IMR-90 (cell line): ENCODE data around the gene SEMA4B. TPM values are rescaled to one million over a fixed set of nuclear protein-coding genes. Genes with fewer than 3 reads are reported as not detected.

ENCODE experiments used
- ATAC-seq: fragments of 200-7000 bp; cut with Tn5 transposase; 2 replicates; pipeline ENCODE4 v1.9.1; 2020; ENCODE audit warnings: low read depth, mild to moderate bottlenecking, moderate library complexity
- BruUV-seq: library from RNA; stranded (reverse); fragments of 400-500 nt; replicated peaks from 2 replicates; lab custom pipeline; 2021; lab: Mats Ljungman, UMichigan
- CTCF ChIA-PET: fragments of 300-600 bp; formaldehyde crosslinking; extraction: SDS; loops from one replicate; lab custom pipeline; 2021; ENCODE audit warnings: antibody characterized with exemption; lab: Yijun Ruan, JAX
- POLR2A ChIA-PET: fragments of 300-600 bp; sonication (Branson Sonifier 250); formaldehyde crosslinking; loops from one replicate; lab custom pipeline; 2022; ENCODE audit warnings: antibody characterized with exemption; ENCODE audit not compliant: unreplicated experiment; lab: Charles Lee
- DNase-seq: peaks from one replicate; pipeline ENCODE4 v3.0.0; 2013
- H2AFZ ChIP-seq: replicated peaks from 2 replicates; pipeline ENCODE3; 2013; ENCODE audit warnings: low read length, mild to moderate bottlenecking; ENCODE audit not compliant: poor library complexity
- H2AK5ac ChIP-seq: 2 replicates; pipeline ENCODE4 v1.6.1; 2013; ENCODE audit warnings: low read depth, low read length, inconsistent platforms
- H2AK9ac ChIP-seq: replicated peaks from 2 replicates; pipeline ENCODE3; 2013; ENCODE audit warnings: mild to moderate bottlenecking, low read depth, low read length, moderate library complexity; ENCODE audit not compliant: poor library complexity
- H2BK120ac ChIP-seq: 2 replicates; pipeline ENCODE4 v1.6.1; 2013; ENCODE audit warnings: low read depth, low read length, inconsistent platforms
- H2BK15ac ChIP-seq: 3 replicates; pipeline ENCODE4 v1.6.1; 2013; ENCODE audit warnings: low read depth, low read length, inconsistent platforms
- H2BK20ac ChIP-seq: 2 replicates; pipeline ENCODE4 v1.6.1; 2013; ENCODE audit warnings: low read depth, mild to moderate bottlenecking, inconsistent platforms, low read length, moderate library complexity
- H2BK5ac ChIP-seq: 2 replicates; pipeline ENCODE4 v1.6.1; 2013; ENCODE audit warnings: mild to moderate bottlenecking, low read depth, low read length, inconsistent platforms; ENCODE audit not compliant: poor library complexity, severe bottlenecking
- H3K14ac ChIP-seq: replicated peaks from 2 replicates; pipeline ENCODE4 v1.6.1; 2013; ENCODE audit warnings: low read depth, low read length, inconsistent platforms
- H3K18ac ChIP-seq: 2 replicates; pipeline ENCODE4 v1.6.1; 2013; ENCODE audit warnings: low read depth, low read length, control low read depth
- H3K23ac ChIP-seq: 2 replicates; pipeline ENCODE4 v1.6.1; 2013; ENCODE audit warnings: low read depth, low read length, inconsistent platforms
- H3K27ac ChIP-seq: 2 replicates; pipeline ENCODE4 v1.5.1; 2013; ENCODE audit warnings: mild to moderate bottlenecking, control low read depth, low read length; ENCODE audit not compliant: insufficient read depth
- H3K27me3 ChIP-seq: 2 replicates; pipeline ENCODE4 v1.6.1; 2013; ENCODE audit warnings: low read length; ENCODE audit not compliant: control insufficient read depth, insufficient read depth
- H3K36me3 ChIP-seq: 2 replicates; pipeline ENCODE4 v1.6.1; 2013; ENCODE audit warnings: low read length, mixed read lengths; ENCODE audit not compliant: control insufficient read depth, insufficient read depth
- H3K4ac ChIP-seq: 2 replicates; pipeline ENCODE4 v1.6.1; 2013; ENCODE audit warnings: low read depth, low read length, inconsistent platforms
- H3K4me1 ChIP-seq: 2 replicates; pipeline ENCODE4 v1.6.1; 2013; ENCODE audit warnings: low read length, mixed read lengths; ENCODE audit not compliant: control insufficient read depth, insufficient read depth
- H3K4me2 ChIP-seq: 2 replicates; pipeline ENCODE4 v1.6.1; 2013; ENCODE audit warnings: low read depth, mild to moderate bottlenecking, control low read depth, low read length, moderate library complexity
- H3K4me3 ChIP-seq: 2 replicates; pipeline ENCODE4 v1.5.1; 2013; ENCODE audit warnings: low read depth, mild to moderate bottlenecking, control low read depth, low read length, moderate library complexity; ENCODE audit not compliant: insufficient read depth
- H3K56ac ChIP-seq: 2 replicates; pipeline ENCODE4 v1.6.1; 2013; ENCODE audit warnings: low read length, inconsistent platforms; ENCODE audit not compliant: insufficient read depth; ENCODE audit errors: extremely low read depth
- H3K79me1 ChIP-seq, 2 experiments: 2 replicates each; pipeline ENCODE4 v1.6.1; 2013; ENCODE audit warnings: low read length in 2 of 2, inconsistent platforms in 1 of 2, low read depth in 1 of 2
- H3K9ac ChIP-seq: 2 replicates; pipeline ENCODE4 v1.6.1; 2013; ENCODE audit warnings: low read depth, low read length, control low read depth
- H3K9me1 ChIP-seq: 2 replicates; pipeline ENCODE4 v1.6.1; 2013; ENCODE audit warnings: low read length, inconsistent platforms; ENCODE audit not compliant: insufficient read depth
- H3K9me3 ChIP-seq: 2 replicates; pipeline ENCODE4 v1.6.1; 2013; ENCODE audit warnings: low read length; ENCODE audit not compliant: control insufficient read depth, insufficient read depth
- H4K20me1 ChIP-seq: 2 replicates; pipeline ENCODE4 v1.6.1; 2013; ENCODE audit warnings: low read length, inconsistent platforms; ENCODE audit not compliant: insufficient read depth
- H4K5ac ChIP-seq: 2 replicates; pipeline ENCODE4 v1.6.1; 2013; ENCODE audit warnings: mild to moderate bottlenecking, low read depth, low read length, control low read depth
- H4K8ac ChIP-seq, 2 experiments: 2 replicates each; pipeline ENCODE4 v1.6.1; 2013; ENCODE audit warnings: low read depth in 2 of 2, low read length in 2 of 2, control low read depth in 1 of 2, inconsistent platforms in 1 of 2
- H4K91ac ChIP-seq: 2 replicates; pipeline ENCODE4 v1.6.1; 2013; ENCODE audit warnings: low read depth, low read length, inconsistent platforms; ENCODE audit not compliant: insufficient read depth
- NFE2L2 ChIP-seq: fragments of 150-350 bp; IDR thresholded peaks from 2 replicates; pipeline ENCODE4 v1.6.1; 2016; ENCODE audit warnings: low read depth, mild to moderate bottlenecking, low read length
- POLR2A ChIP-seq: IDR thresholded peaks from 2 replicates; pipeline ENCODE4 v1.6.1; 2012; ENCODE audit warnings: mild to moderate bottlenecking, low read depth, low read length
- RFX5 ChIP-seq: IDR thresholded peaks from 2 replicates; pipeline ENCODE4 v1.8.0; 2012; ENCODE audit warnings: low read depth, mild to moderate bottlenecking, low read length, moderate library complexity
- WGBS, 2 experiments: methylation state at CpG; one replicate each; pipeline versions ENCODE4 v1.1.5 to v1.1.7; 2013; ENCODE audit warnings: missing lambda C conversion rate in 2 of 2; ENCODE audit not compliant: insufficient read length in 1 of 2; ENCODE audit errors: extremely low coverage in 2 of 2; 5-methylcytosine and 5-hydroxymethylcytosine counted together
- dilution Hi-C: fragments of 300-500 bp; cut with HindIII; formaldehyde crosslinking; loops from one replicate; pipeline ENCODE4 v1.14.3; 2018; ENCODE audit warnings: low sequenced_read_pairs; ENCODE audit not compliant: unreplicated experiment
- in situ Hi-C: fragments of 300-500 bp; cut with MboI; formaldehyde crosslinking; loops from 3 replicates; pipeline ENCODE4 v1.14.3; 2019; ENCODE audit warnings: low sequenced_read_pairs, inconsistent platforms, mixed read lengths
- intact Hi-C: fragments of 100-400 bp; cut with micrococcal nuclease; formaldehyde crosslinking; loops from 2 replicates; pipeline ENCODE4 v1.10.0; 2022
- polyA plus RNA-seq, 3 experiments: library from polyadenylated mRNA; depleted of rRNA; stranded (reverse); fragments of >200 nt; gene quantifications; 2 replicates each; pipeline ENCODE4 v1.2.3, GENCODE V29; 2012; ENCODE audit warnings: low replicate concordance in 1 of 3
- total RNA-seq: library from RNA; depleted of rRNA; stranded (reverse); fragments of >200 nt; gene quantifications from 2 replicates; pipeline ENCODE4 v1.2.3, GENCODE V29; 2012
- TF ChIP-seq, protein P1 (sequence below): fragments of 150-350 bp; IDR thresholded peaks from 2 replicates; pipeline ENCODE4 v1.6.1; 2017; ENCODE audit warnings: mild to moderate bottlenecking, antibody characterized with exemption, low read length, low read depth
- TF ChIP-seq, protein P2 (sequence below): fragments of 150-350 bp; IDR thresholded peaks from 2 replicates; pipeline ENCODE4 v1.6.1; 2016; ENCODE audit warnings: low read depth, mild to moderate bottlenecking, low read length, moderate library complexity, borderline replicate concordance

The SEMA4B gene
- total and polyA plus RNA-seq, 2 of the 4 experiments (the other 2 are of a cell fraction) = 5.0 to 22.5 TPM

DNA sequence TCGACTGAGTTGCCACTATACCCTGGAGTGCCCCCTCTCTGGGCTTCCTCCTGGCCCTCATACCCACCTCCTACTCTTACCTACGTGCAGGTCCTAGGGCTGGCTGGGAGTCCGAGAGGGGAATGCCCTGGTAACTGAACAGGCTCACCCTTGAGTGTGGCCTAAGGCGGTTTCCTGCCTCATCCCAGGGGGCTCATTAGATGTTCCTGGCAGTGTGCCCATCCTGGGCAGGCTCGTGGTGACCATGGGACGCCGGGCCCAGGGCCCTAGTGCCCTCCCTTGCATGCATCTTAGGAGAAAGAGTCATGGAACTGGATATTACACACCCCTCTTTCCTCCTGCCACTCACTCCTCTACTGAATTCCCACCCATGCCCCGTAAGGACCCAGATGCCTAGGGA, 2.8 kb downstream of the SEMA4B start:
- no peak overlapping the region for H3K4ac ChIP-seq
- H2BK20ac ChIP-seq = no peak overlapping the region
- BruUV-seq = no TSS peak
- no peak overlapping the region for H3K4me2 ChIP-seq
- no peak overlapping the region for H2BK120ac ChIP-seq
- no peak overlapping the region for H3K18ac ChIP-seq
- H2AK5ac ChIP-seq = no peak overlapping the region
- dilution Hi-C loops = no loop called here
- H2AFZ ChIP-seq = no peak overlapping the region
- in situ Hi-C loops = no loop called here
- H4K20me1 ChIP-seq = no peaks in the 10 kb centered on the region; the same call in 1 of the 2 replicates
- no peak overlapping the region for H3K23ac ChIP-seq
- no peak overlapping the region for H2BK15ac ChIP-seq
- no peak overlapping the region for H4K5ac ChIP-seq
- ChIA-PET POLR2A (interaction anchor here (0.5 kb wide), 1 partner anchor 326 kb away, joined by 3 read pairs; no protein-coding TSS in a partner anchor), CTCF (interaction anchor here (1.1 kb wide), 1 partner anchor 11 kb away, joined by 3 read pairs; no protein-coding TSS in a partner anchor)
- H4K8ac ChIP-seq = no peak overlapping the region
- H3K27me3 ChIP-seq = no peaks in the 10 kb centered on the region
- no peak overlapping the region for H2AK9ac ChIP-seq
- 80% methylated on average over 1 of the region's 8 CpGs; no CpG with 5 or more reads in 1 of the 2 experiments for WGBS, 2 experiments
- peaks cover 9% of the 10 kb centered on the region; the same call in 1 of the 2 replicates for H3K9me1 ChIP-seq
- H3K4me3 ChIP-seq = no peak overlapping the region
- no peaks in the 10 kb centered on the region for H3K9me3 ChIP-seq
- peaks cover 7% of the 10 kb centered on the region for H3K4me1 ChIP-seq
- H3K36me3 ChIP-seq = no peaks in the 10 kb centered on the region; the same call in 1 of the 2 replicates
- peaks cover 34 to 37% of the 10 kb centered on the region in 2 experiments for H3K79me1 ChIP-seq
- no peak for TF ChIP-seq NFE2L2
- TF ChIP-seq POLR2A = no peak
- TF ChIP-seq, protein P1, sequence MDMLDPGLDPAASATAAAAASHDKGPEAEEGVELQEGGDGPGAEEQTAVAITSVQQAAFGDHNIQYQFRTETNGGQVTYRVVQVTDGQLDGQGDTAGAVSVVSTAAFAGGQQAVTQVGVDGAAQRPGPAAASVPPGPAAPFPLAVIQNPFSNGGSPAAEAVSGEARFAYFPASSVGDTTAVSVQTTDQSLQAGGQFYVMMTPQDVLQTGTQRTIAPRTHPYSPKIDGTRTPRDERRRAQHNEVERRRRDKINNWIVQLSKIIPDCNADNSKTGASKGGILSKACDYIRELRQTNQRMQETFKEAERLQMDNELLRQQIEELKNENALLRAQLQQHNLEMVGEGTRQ = no peak
- TF ChIP-seq RFX5 = no peak
- TF ChIP-seq, protein P2, sequence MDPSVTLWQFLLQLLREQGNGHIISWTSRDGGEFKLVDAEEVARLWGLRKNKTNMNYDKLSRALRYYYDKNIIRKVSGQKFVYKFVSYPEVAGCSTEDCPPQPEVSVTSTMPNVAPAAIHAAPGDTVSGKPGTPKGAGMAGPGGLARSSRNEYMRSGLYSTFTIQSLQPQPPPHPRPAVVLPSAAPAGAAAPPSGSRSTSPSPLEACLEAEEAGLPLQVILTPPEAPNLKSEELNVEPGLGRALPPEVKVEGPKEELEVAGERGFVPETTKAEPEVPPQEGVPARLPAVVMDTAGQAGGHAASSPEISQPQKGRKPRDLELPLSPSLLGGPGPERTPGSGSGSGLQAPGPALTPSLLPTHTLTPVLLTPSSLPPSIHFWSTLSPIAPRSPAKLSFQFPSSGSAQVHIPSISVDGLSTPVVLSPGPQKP = no peak
- H3K27ac ChIP-seq = no peak overlapping the region
- H3K14ac ChIP-seq = no peak overlapping the region
- H4K91ac ChIP-seq = no peak overlapping the region
- intact Hi-C loops = no loop called here
- ATAC-seq (no peak), DNase-seq (no peak)
- H3K56ac ChIP-seq = no peak overlapping the region
- no peak overlapping the region for H3K9ac ChIP-seq
- H2BK5ac ChIP-seq = no peak overlapping the region
